ENCODE data around the gene RBPJL.

RBPJL gene

GRCh38 chr20:45293041-45294002, 13.3 kb upstream of the RBPJL start:
- DNase-seq (ENCODE audit: low read depth in 1 of 2, low spot score in 1 of 2), result peak; percentile 76 to 77

- no peak for DNase-seq (ENCODE audit: low read depth in 1 of 2, low spot score in 1 of 2)
These were observed 12.7 kb upstream of the RBPJL start for GRCh38 chr20:45294003-45294368.

GRCh38 chr20:45294659-45295058, 12.0 kb upstream of the RBPJL start:
- DNase-seq (ENCODE audit: low read depth in 1 of 2, low spot score in 1 of 2), result no peak

GRCh38 chr20:45297786-45298497, 8.7 kb upstream of the RBPJL start:
- no peak for DNase-seq (ENCODE audit: low read depth in 1 of 2, low spot score in 1 of 2)

GRCh38 chr20:45299786-45300185, 6.9 kb upstream of the RBPJL start:
- DNase-seq (ENCODE audit: low read depth in 1 of 2, low spot score in 1 of 2), result no peak

- DNase-seq (ENCODE audit: low read depth in 1 of 2, low spot score in 1 of 2), result peak in 1 of 2 donors; percentile 18
These were observed 5.7 kb upstream of the RBPJL start for GRCh38 chr20:45300961-45301360.

- DNase-seq (ENCODE audit: low read depth in 1 of 2, low spot score in 1 of 2), result no peak
These were observed 4.8 kb upstream of the RBPJL start for GRCh38 chr20:45301824-45302271.

- no peak for DNase-seq (ENCODE audit: low read depth in 1 of 2, low spot score in 1 of 2)
These were observed 2.8 kb upstream of the RBPJL start for GRCh38 chr20:45303586-45304463.

GRCh38 chr20:45304464-45304999, 2.1 kb upstream of the RBPJL start:
- DNase-seq (ENCODE audit: low read depth in 1 of 2, low spot score in 1 of 2), result no peak

GRCh38 chr20:45305262-45305661, 1.4 kb upstream of the RBPJL start:
- no peak for DNase-seq (ENCODE audit: low read depth in 1 of 2, low spot score in 1 of 2)

- DNase-seq (ENCODE audit: low read depth in 1 of 2, low spot score in 1 of 2), result no peak
These were observed 518 bp downstream of the RBPJL start for GRCh38 chr20:45307076-45307640.

GRCh38 chr20:45308117-45308778, 1.6 kb downstream of the RBPJL start, which contains the start of gene MATN4:
Gene MATN4, minus strand, starts transcription at chr20:45308299. Its CDS starts 2,717 bp downstream, at chr20:45305582.
- no peak for DNase-seq (ENCODE audit: low read depth in 1 of 2, low spot score in 1 of 2)

GRCh38 chr20:45309075-45309474, 2.4 kb downstream of the RBPJL start:
- DNase-seq (ENCODE audit: low read depth in 1 of 2, low spot score in 1 of 2), result no peak

GRCh38 chr20:45311589-45312211, 5.1 kb downstream of the RBPJL start:
- DNase-seq (ENCODE audit: low read depth in 1 of 2, low spot score in 1 of 2), result peak; percentile 40 to 45

- no peak for DNase-seq (ENCODE audit: low read depth in 1 of 2, low spot score in 1 of 2)
These were observed 5.6 kb downstream of the RBPJL start for GRCh38 chr20:45312241-45312640.

GRCh38 chr20:45313065-45313695, 6.5 kb downstream of the RBPJL start:
- no peak for DNase-seq (ENCODE audit: low read depth in 1 of 2, low spot score in 1 of 2)

- DNase-seq (ENCODE audit: low read depth in 1 of 2, low spot score in 1 of 2), result no peak
These were observed 7.3 kb downstream of the RBPJL start for GRCh38 chr20:45313943-45314342.

- DNase-seq (ENCODE audit: low read depth in 1 of 2, low spot score in 1 of 2), result no peak
These were observed 9.0 kb downstream of the RBPJL start for GRCh38 chr20:45315672-45316071.
